Left ventricle myocardium inferior (tissue), 1 donor: Measurements from ENCODE around the gene ZNF793. TPM values are rescaled to one million over a fixed set of nuclear protein-coding genes. Genes with fewer than 3 reads are reported as not detected.

Source experiments
- DNase-seq: peaks from one replicate; pipeline ENCODE4 v3.0.0-alpha.2; 2020
- H3K27ac ChIP-seq: fragments of 200-600 bp; replicated peaks from 2 replicates; pipeline ENCODE4 v1.8.0; 2021
- H3K27me3 ChIP-seq: fragments of 200-600 bp; 2 replicates; pipeline ENCODE4 v1.8.0; 2021; ENCODE audit warnings: low read depth
- H3K36me3 ChIP-seq: fragments of 200-600 bp; 2 replicates; pipeline ENCODE4 v1.8.0; 2021
- H3K4me1 ChIP-seq: fragments of 200-600 bp; 2 replicates; pipeline ENCODE4 v1.8.0; 2021
- H3K4me3 ChIP-seq: fragments of 200-600 bp; 2 replicates; pipeline ENCODE4 v1.8.0; 2021; ENCODE audit warnings: mild to moderate bottlenecking, moderate library complexity
- H3K9me3 ChIP-seq: fragments of 200-600 bp; replicated peaks from 2 replicates; pipeline ENCODE4 v1.8.0; 2021
- CTCF ChIP-seq: fragments of 200-600 bp; IDR thresholded peaks from 2 replicates; pipeline ENCODE4 v1.8.0; 2021; ENCODE audit warnings: antibody characterized with exemption, mild to moderate bottlenecking, borderline replicate concordance
- intact Hi-C: fragments of 100-400 bp; cut with micrococcal nuclease; formaldehyde crosslinking; loops from one replicate; pipeline ENCODE4 v1.11.0; 2022
- total RNA-seq: library from RNA; stranded (reverse); fragmentation: NEBNext Ultra II Directional; extraction: Animal tissue kit (Norgen Biotek cat#: 25700); gene quantifications from one replicate; pipeline ENCODE4 v1.2.1, GENCODE V29; 2021
- donor health status: DM: no; HTN: yes; CAD: no; lungs with severe emphysema.

ZNF793 gene
- total RNA-seq, 1 donor from 2014 or later, result 7.1 TPM

- no peak for DNase-seq
- H3K36me3 ChIP-seq, result peaks cover 19% of the 10 kb centered on the region
- no peaks in the 10 kb centered on the region for H3K4me1 ChIP-seq
- H3K27me3 ChIP-seq, result no peaks in the 10 kb centered on the region
- intact Hi-C loops, result no loop called here
- no peak overlapping the region for H3K4me3 ChIP-seq
- H3K9me3 ChIP-seq, result peaks cover 100% of the 10 kb centered on the region
- no peak for TF ChIP-seq CTCF
- no peak overlapping the region for H3K27ac ChIP-seq
Observed at GRCh38 chr19:37492213-37492612, 14.5 kb upstream of the ZNF793 start.

- Histone ChIP-seq H3K36me3 (peaks cover 26% of the 10 kb centered on the region), H3K4me3 (peak overlapping the region; percentile 69), H3K27me3 (no peaks in the 10 kb centered on the region), H3K9me3 (no peaks in the 10 kb centered on the region), H3K4me1 (peaks cover 28% of the 10 kb centered on the region), H3K27ac (peak overlapping the region; percentile 92)
- no peak for TF ChIP-seq CTCF
- DNase-seq, result no peak
- intact Hi-C loops, result no loop called here
Observed at GRCh38 chr19:37505958-37506386, 767 bp upstream of the ZNF793 start.

GRCh38 chr19:37507167-37507464 lies 377 bp downstream of the ZNF793 start:
- Histone ChIP-seq H3K27me3 (no peaks in the 10 kb centered on the region), H3K4me3 (peak overlapping the region; percentile 69), H3K4me1 (peaks cover 28% of the 10 kb centered on the region), H3K36me3 (peaks cover 37% of the 10 kb centered on the region), H3K9me3 (peaks cover 4% of the 10 kb centered on the region), H3K27ac (peak overlapping the region; percentile 92)
- no peak for TF ChIP-seq CTCF
- DNase-seq, result no peak
- intact Hi-C loops, result no loop called here

- H3K36me3 ChIP-seq, result peaks cover 65% of the 10 kb centered on the region
- no peak overlapping the region for H3K27ac ChIP-seq
- intact Hi-C loops, result no loop called here
Observed at GRCh38 chr19:37511186-37511585, 4.4 kb downstream of the ZNF793 start.

GRCh38 chr19:37511821-37512220 lies 5.1 kb downstream of the ZNF793 start:
- peaks cover 13% of the 10 kb centered on the region for H3K4me1 ChIP-seq
- H3K4me3 ChIP-seq, result no peak overlapping the region
- H3K27ac ChIP-seq, result no peak overlapping the region
- H3K27me3 ChIP-seq, result no peaks in the 10 kb centered on the region
- no peak for TF ChIP-seq CTCF
- DNase-seq, result no peak
- H3K9me3 ChIP-seq, result peaks cover 9% of the 10 kb centered on the region
- peaks cover 71% of the 10 kb centered on the region for H3K36me3 ChIP-seq
- intact Hi-C loops, result no loop called here

More at GRCh38 chr19:37511186-37511585, 4.4 kb downstream of the ZNF793 start:
- Histone ChIP-seq H3K9me3 (peaks cover 9% of the 10 kb centered on the region), H3K27me3 (no peaks in the 10 kb centered on the region), H3K4me1 (peaks cover 17% of the 10 kb centered on the region), H3K4me3 (no peak overlapping the region)
- no peak for DNase-seq
- TF ChIP-seq CTCF, result no peak

GRCh38 chr19:37513397-37513796 lies 6.7 kb downstream of the ZNF793 start:
- Histone ChIP-seq H3K27ac (no peak overlapping the region), H3K4me1 (no peaks in the 10 kb centered on the region), H3K4me3 (no peak overlapping the region), H3K9me3 (peaks cover 9% of the 10 kb centered on the region), H3K36me3 (peaks cover 86% of the 10 kb centered on the region), H3K27me3 (no peaks in the 10 kb centered on the region)
- TF ChIP-seq CTCF, result no peak
- DNase-seq, result no peak
- intact Hi-C loops, result no loop called here
